Measurements from ENCODE around the gene CNTNAP2.

CNTNAP2 gene

GRCh38 chr7:147193476-147193875, 1076.9 kb downstream of the CNTNAP2 start:
- Histone ChIP-seq H3K4me3 (IDR thresholded peaks at IDR 0.05; ENCODE audit: insufficient read depth, low read depth, low read length) (no peak overlapping the region), H3K27me3 (ENCODE audit: insufficient read depth, low read depth) (no peaks in the 10 kb centered on the region), H3K9ac (no peak overlapping the region), H3K4me2 (no peak overlapping the region), H3K4me1 (ENCODE audit: low read depth, poor library complexity, severe bottlenecking) (no peaks in the 10 kb centered on the region), H2AFZ (ENCODE audit: low read depth) (no peak overlapping the region), H3K79me2 (ENCODE audit: insufficient read depth, low read depth) (no peaks in the 10 kb centered on the region), H4K20me1 (ENCODE audit: insufficient read depth) (no peaks in the 10 kb centered on the region), H3K36me3 (ENCODE audit: insufficient read depth) (no peaks in the 10 kb centered on the region), H3K27ac (no peak overlapping the region)
- no peak for TF ChIP-seq CTCF (conservative IDR thresholded peaks at IDR 0.05; ENCODE audit: low read depth, low read length)

GRCh38 chr7:147196481-147196880, 1079.9 kb downstream of the CNTNAP2 start:
- no peak overlapping the region for H3K4me3 ChIP-seq (IDR thresholded peaks at IDR 0.05; ENCODE audit: insufficient read depth, low read depth, low read length)
- no peaks in the 10 kb centered on the region for H3K79me2 ChIP-seq (ENCODE audit: insufficient read depth, low read depth)
- H3K9ac ChIP-seq, result no peak overlapping the region
- H3K36me3 ChIP-seq (ENCODE audit: insufficient read depth), result no peaks in the 10 kb centered on the region
- no peak for TF ChIP-seq CTCF (conservative IDR thresholded peaks at IDR 0.05; ENCODE audit: low read depth, low read length)
- no peaks in the 10 kb centered on the region for H4K20me1 ChIP-seq (ENCODE audit: insufficient read depth)
- no peak overlapping the region for H2AFZ ChIP-seq (ENCODE audit: low read depth)
- no peak overlapping the region for H3K4me2 ChIP-seq
- no peak overlapping the region for H3K27ac ChIP-seq
- H3K4me1 ChIP-seq (ENCODE audit: low read depth, poor library complexity, severe bottlenecking), result no peaks in the 10 kb centered on the region
- H3K27me3 ChIP-seq (ENCODE audit: insufficient read depth, low read depth), result no peaks in the 10 kb centered on the region

- Histone ChIP-seq H2AFZ (ENCODE audit: low read depth) (no peak overlapping the region), H3K4me3 (IDR thresholded peaks at IDR 0.05; ENCODE audit: insufficient read depth, low read depth, low read length) (no peak overlapping the region), H3K9ac (no peak overlapping the region), H3K4me2 (no peak overlapping the region), H3K36me3 (ENCODE audit: insufficient read depth) (no peaks in the 10 kb centered on the region), H3K79me2 (ENCODE audit: insufficient read depth, low read depth) (no peaks in the 10 kb centered on the region), H4K20me1 (ENCODE audit: insufficient read depth) (no peaks in the 10 kb centered on the region), H3K4me1 (ENCODE audit: low read depth, poor library complexity, severe bottlenecking) (no peaks in the 10 kb centered on the region), H3K27me3 (ENCODE audit: insufficient read depth, low read depth) (no peaks in the 10 kb centered on the region), H3K27ac (no peak overlapping the region)
- no peak for TF ChIP-seq CTCF (conservative IDR thresholded peaks at IDR 0.05; ENCODE audit: low read depth, low read length)
Observed at GRCh38 chr7:147197006-147197405, 1080.4 kb downstream of the CNTNAP2 start.

- Histone ChIP-seq H3K4me2 (no peak overlapping the region), H3K36me3 (ENCODE audit: insufficient read depth) (no peaks in the 10 kb centered on the region), H2AFZ (ENCODE audit: low read depth) (no peak overlapping the region), H3K27ac (no peak overlapping the region), H3K4me1 (ENCODE audit: low read depth, poor library complexity, severe bottlenecking) (no peaks in the 10 kb centered on the region), H3K4me3 (IDR thresholded peaks at IDR 0.05; ENCODE audit: insufficient read depth, low read depth, low read length) (no peak overlapping the region), H3K27me3 (ENCODE audit: insufficient read depth, low read depth) (no peaks in the 10 kb centered on the region), H3K79me2 (ENCODE audit: insufficient read depth, low read depth) (no peaks in the 10 kb centered on the region), H3K9ac (no peak overlapping the region), H4K20me1 (ENCODE audit: insufficient read depth) (no peaks in the 10 kb centered on the region)
- TF ChIP-seq CTCF (conservative IDR thresholded peaks at IDR 0.05; ENCODE audit: low read depth, low read length), result no peak
Observed at GRCh38 chr7:147199868-147200267, 1083.3 kb downstream of the CNTNAP2 start.

All from KMS-11 (cell line).